H9 (cell line): ENCODE measurements around the gene ERC2. TPM values are rescaled to one million over a fixed set of nuclear protein-coding genes. Genes with fewer than 3 reads are reported as not detected.

Experiments used
- DNase-seq: peaks from one replicate; pipeline ENCODE4 v3.0.0-alpha.2; 2017
- H2AFZ ChIP-seq: one replicate; pipeline ENCODE4 v1.6.1; 2013; ENCODE audit warnings: mild to moderate bottlenecking, low read length, control low read depth, moderate library complexity
- H2AK5ac ChIP-seq: 2 replicates; pipeline ENCODE4 v1.6.1; 2013; ENCODE audit warnings: low read length, control low read depth, mixed read lengths; ENCODE audit not compliant: insufficient read length
- H2BK120ac ChIP-seq: one replicate; pipeline ENCODE4 v1.6.1; 2013; ENCODE audit warnings: low read depth, mild to moderate bottlenecking, low read length, control low read depth, inconsistent platforms; ENCODE audit not compliant: poor library complexity, severe bottlenecking
- H2BK12ac ChIP-seq: 2 replicates; pipeline ENCODE4 v1.6.1; 2013; ENCODE audit warnings: low read length, control low read depth, mixed read lengths, low read depth; ENCODE audit not compliant: insufficient read length
- H2BK15ac ChIP-seq: 2 replicates; pipeline ENCODE4 v1.6.1; 2013; ENCODE audit warnings: low read depth, low read length, control low read depth
- H2BK20ac ChIP-seq: one replicate; pipeline ENCODE4 v1.6.1; 2013; ENCODE audit warnings: low read depth, mild to moderate bottlenecking, low read length, control low read depth, inconsistent platforms; ENCODE audit not compliant: poor library complexity, severe bottlenecking
- H2BK5ac ChIP-seq: 2 replicates; pipeline ENCODE4 v1.6.1; 2013; ENCODE audit warnings: low read length, control low read depth, mixed read lengths; ENCODE audit not compliant: insufficient read length
- H3K14ac ChIP-seq: 2 replicates; pipeline ENCODE4 v1.6.1; 2013; ENCODE audit warnings: low read length, control low read depth; ENCODE audit not compliant: insufficient read depth
- H3K18ac ChIP-seq: 2 replicates; pipeline ENCODE4 v1.6.1; 2013; ENCODE audit warnings: low read depth, mild to moderate bottlenecking, mixed read lengths, low read length, control low read depth; ENCODE audit not compliant: insufficient read length
- H3K23ac ChIP-seq: 2 replicates; pipeline ENCODE4 v1.6.1; 2013; ENCODE audit warnings: low read length, control low read depth, mixed read lengths, low read depth; ENCODE audit not compliant: insufficient read length
- H3K23me2 ChIP-seq: 2 replicates; pipeline ENCODE4 v1.6.1; 2013; ENCODE audit warnings: low read depth, mild to moderate bottlenecking, mixed read lengths, low read length, control low read depth; ENCODE audit not compliant: insufficient read length, poor library complexity, severe bottlenecking
- H3K27ac ChIP-seq: 2 replicates; pipeline ENCODE4 v1.5.1; 2013; ENCODE audit warnings: low read length, control low read depth, mixed read lengths, low read depth; ENCODE audit not compliant: insufficient read length
- H3K27me3 ChIP-seq: 2 replicates; pipeline ENCODE4 v1.6.1; 2013; ENCODE audit warnings: low read length, control low read depth, inconsistent platforms; ENCODE audit not compliant: insufficient read depth
- H3K4ac ChIP-seq: 2 replicates; pipeline ENCODE4 v1.6.1; 2013; ENCODE audit warnings: low read depth, mild to moderate bottlenecking, control low read depth, inconsistent platforms, low read length, moderate library complexity
- H3K4me1 ChIP-seq: 2 replicates; pipeline ENCODE4 v1.6.1; 2013; ENCODE audit warnings: low read length, control low read depth, inconsistent platforms; ENCODE audit not compliant: insufficient read depth
- H3K4me2 ChIP-seq: 2 replicates; pipeline ENCODE4 v1.6.1; 2013; ENCODE audit warnings: low read length, control low read depth, mixed read lengths; ENCODE audit not compliant: insufficient read length, insufficient read depth
- H3K56ac ChIP-seq: 2 replicates; pipeline ENCODE4 v1.6.1; 2013; ENCODE audit warnings: low read depth, mild to moderate bottlenecking, mixed read lengths, low read length, control low read depth; ENCODE audit not compliant: insufficient read length
- H3K79me1 ChIP-seq: 2 replicates; pipeline ENCODE4 v1.6.1; 2013; ENCODE audit warnings: low read depth, mild to moderate bottlenecking, moderate library complexity, low read length, control low read depth, inconsistent platforms; ENCODE audit not compliant: insufficient read depth, poor library complexity, severe bottlenecking
- H3K79me2 ChIP-seq: 2 replicates; pipeline ENCODE4 v1.6.1; 2013; ENCODE audit warnings: low read length, control low read depth, inconsistent platforms; ENCODE audit not compliant: insufficient read depth
- H3K9ac ChIP-seq: 2 replicates; pipeline ENCODE4 v1.6.1; 2013; ENCODE audit warnings: low read length, control low read depth, mixed read lengths; ENCODE audit not compliant: insufficient read length; ENCODE audit errors: extremely low read depth
- H3K9me3 ChIP-seq: one replicate; pipeline ENCODE4 v1.6.1; 2013; ENCODE audit warnings: low read depth, low read length, inconsistent platforms; ENCODE audit not compliant: control insufficient read depth
- H3T11ph ChIP-seq: one replicate; pipeline ENCODE4 v1.6.1; 2013; ENCODE audit warnings: mild to moderate bottlenecking, low read length, control low read depth, inconsistent platforms
- H4K20me1 ChIP-seq: one replicate; pipeline ENCODE4 v1.6.1; 2013; ENCODE audit not compliant: control insufficient read depth, insufficient read length, insufficient read depth
- H4K5ac ChIP-seq: 2 replicates; pipeline ENCODE4 v1.6.1; 2013; ENCODE audit warnings: low read depth, mild to moderate bottlenecking, mixed read lengths, low read length, control low read depth; ENCODE audit not compliant: insufficient read length
- H4K8ac ChIP-seq: replicated peaks from 2 replicates; pipeline ENCODE4 v1.6.1; 2013; ENCODE audit warnings: low read length, control low read depth, mixed read lengths, low read depth; ENCODE audit not compliant: insufficient read length
- H4K91ac ChIP-seq: 2 replicates; pipeline ENCODE4 v1.6.1; 2013; ENCODE audit warnings: low read depth, mild to moderate bottlenecking, moderate library complexity, mixed read lengths, low read length, control low read depth; ENCODE audit not compliant: insufficient read length
- H3K27ac Mint-ChIP-seq, 3 experiments: 2 replicates in 2 of 3; 3 replicates in 1 of 3; pipeline ENCODE4 v1.8.0; 2020 to 2021; ENCODE audit warnings: mixed read lengths in 3 of 3, mild to moderate bottlenecking in 1 of 3, moderate library complexity in 1 of 3
- H3K27me3 Mint-ChIP-seq: 2 replicates; pipeline ENCODE4 v1.8.0; 2021; ENCODE audit warnings: low read depth, mild to moderate bottlenecking, moderate library complexity, mixed read lengths
- H3K36me3 Mint-ChIP-seq, 3 experiments: 2 replicates in 2 of 3; 3 replicates in 1 of 3; pipeline ENCODE4 v1.8.0; 2020 to 2021; ENCODE audit warnings: low read depth in 3 of 3, mixed read lengths in 3 of 3; ENCODE audit not compliant: insufficient read depth in 1 of 3
- H3K4me1 Mint-ChIP-seq, 2 experiments: 2 replicates each; pipeline ENCODE4 v1.8.0; 2020; ENCODE audit warnings: mixed read lengths in 2 of 2
- H3K4me3 Mint-ChIP-seq, 2 experiments: 2 replicates in 1 of 2; 3 replicates in 1 of 2; pipeline ENCODE4 v1.8.0; 2020 to 2021; ENCODE audit warnings: mild to moderate bottlenecking in 2 of 2, mixed read lengths in 2 of 2, moderate library complexity in 1 of 2
- H3K9me3 Mint-ChIP-seq, 2 experiments: 2 replicates in 1 of 2; 3 replicates in 1 of 2; pipeline ENCODE4 v1.8.0; 2020; ENCODE audit warnings: mild to moderate bottlenecking in 2 of 2, mixed read lengths in 2 of 2, moderate library complexity in 1 of 2
- WGBS: extraction: QIAGEN DNeasy Blood & Tissue Kit; methylation state at CpG from one replicate; pipeline ENCODE4 v1.1.7; 2013; ENCODE audit warnings: missing lambda C conversion rate, low lambda C conversion rate, mixed read lengths; ENCODE audit not compliant: insufficient read length; ENCODE audit errors: extremely low coverage; 5-methylcytosine and 5-hydroxymethylcytosine counted together
- total RNA-seq: library from RNA; stranded (reverse); gene quantifications from 2 replicates; pipeline ENCODE4 v1.2.1, GENCODE V29; 2021
- TF ChIP-seq, protein P1 (sequence below): fragments of 200-600 bp; sonication (generic); conservative IDR thresholded peaks from 3 replicates; pipeline ENCODE4 v1.8.0; 2021; ENCODE audit warnings: antibody characterized with exemption, mild to moderate bottlenecking

ERC2 gene
- total RNA-seq, 1 experiment from 2014 or later: 15.4 TPM

DNA sequence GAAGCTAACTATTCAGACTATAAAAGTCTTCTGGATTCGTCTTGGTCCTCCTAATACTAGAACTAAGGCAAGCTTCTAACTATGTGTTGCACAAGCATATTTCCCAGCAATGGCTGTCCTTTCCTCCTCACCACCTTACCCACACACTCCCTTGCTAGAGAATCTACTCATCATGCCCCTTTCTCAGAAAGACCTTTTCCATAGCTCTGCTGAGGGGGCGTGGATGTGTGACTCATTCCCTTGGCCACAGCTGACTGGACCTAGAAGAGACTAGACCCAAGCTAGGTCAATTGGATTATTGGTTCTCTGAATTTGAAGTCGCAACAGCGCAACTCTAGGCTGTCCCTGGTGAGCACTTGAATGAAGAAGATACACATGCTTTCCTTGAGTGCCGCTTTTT lies 47.1 kb downstream of the ERC2 start:
- H4K20me1 ChIP-seq: no peaks in the 10 kb centered on the region
- Mint-ChIP-seq H3K4me1 (peaks cover 4 to 9% of the 10 kb centered on the region in 2 experiments), H3K27ac (no peak overlapping the region), H3K4me3 (no peak overlapping the region), H3K36me3 (peaks cover 0 to 6% (median 0%) of the 10 kb centered on the region in 3 experiments; a peak in 2 of 7 replicates), H3K27me3 (no peaks in the 10 kb centered on the region), H3K9me3 (no peaks in the 10 kb centered on the region)
- H3K18ac ChIP-seq: no peak overlapping the region
- no peak overlapping the region for H2BK120ac ChIP-seq
- no peak overlapping the region for H4K8ac ChIP-seq
- H4K91ac ChIP-seq: no peak overlapping the region
- WGBS: no CpG with 5 or more reads among the region's 5 CpGs
- H3K79me2 ChIP-seq: no peaks in the 10 kb centered on the region
- H3K79me1 ChIP-seq: no peaks in the 10 kb centered on the region
- H3K4me2 ChIP-seq: no peak overlapping the region
- no peak overlapping the region for H3K27ac ChIP-seq
- H4K5ac ChIP-seq: no peak overlapping the region
- no peak overlapping the region for H3K14ac ChIP-seq
- H2AK5ac ChIP-seq: no peak overlapping the region
- TF ChIP-seq, protein P1, sequence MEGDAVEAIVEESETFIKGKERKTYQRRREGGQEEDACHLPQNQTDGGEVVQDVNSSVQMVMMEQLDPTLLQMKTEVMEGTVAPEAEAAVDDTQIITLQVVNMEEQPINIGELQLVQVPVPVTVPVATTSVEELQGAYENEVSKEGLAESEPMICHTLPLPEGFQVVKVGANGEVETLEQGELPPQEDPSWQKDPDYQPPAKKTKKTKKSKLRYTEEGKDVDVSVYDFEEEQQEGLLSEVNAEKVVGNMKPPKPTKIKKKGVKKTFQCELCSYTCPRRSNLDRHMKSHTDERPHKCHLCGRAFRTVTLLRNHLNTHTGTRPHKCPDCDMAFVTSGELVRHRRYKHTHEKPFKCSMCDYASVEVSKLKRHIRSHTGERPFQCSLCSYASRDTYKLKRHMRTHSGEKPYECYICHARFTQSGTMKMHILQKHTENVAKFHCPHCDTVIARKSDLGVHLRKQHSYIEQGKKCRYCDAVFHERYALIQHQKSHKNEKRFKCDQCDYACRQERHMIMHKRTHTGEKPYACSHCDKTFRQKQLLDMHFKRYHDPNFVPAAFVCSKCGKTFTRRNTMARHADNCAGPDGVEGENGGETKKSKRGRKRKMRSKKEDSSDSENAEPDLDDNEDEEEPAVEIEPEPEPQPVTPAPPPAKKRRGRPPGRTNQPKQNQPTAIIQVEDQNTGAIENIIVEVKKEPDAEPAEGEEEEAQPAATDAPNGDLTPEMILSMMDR: no peak
- H3K56ac ChIP-seq: no peak overlapping the region
- H2BK12ac ChIP-seq: no peak overlapping the region
- H3K27me3 ChIP-seq: no peaks in the 10 kb centered on the region
- no peak overlapping the region for H3K4ac ChIP-seq
- no peak overlapping the region for H3K9ac ChIP-seq
- no peak overlapping the region for H3T11ph ChIP-seq
- H3K9me3 ChIP-seq: no peaks in the 10 kb centered on the region
- no peaks in the 10 kb centered on the region for H3K4me1 ChIP-seq
- no peak overlapping the region for H2BK5ac ChIP-seq
- H2BK20ac ChIP-seq: no peak overlapping the region
- H2BK15ac ChIP-seq: no peak overlapping the region
- H3K23me2 ChIP-seq: no peaks in the 10 kb centered on the region
- DNase-seq: no peak
- H3K23ac ChIP-seq: no peak overlapping the region
- no peak overlapping the region for H2AFZ ChIP-seq
